ENCODE results near the gene PCMT1.

DNA sequence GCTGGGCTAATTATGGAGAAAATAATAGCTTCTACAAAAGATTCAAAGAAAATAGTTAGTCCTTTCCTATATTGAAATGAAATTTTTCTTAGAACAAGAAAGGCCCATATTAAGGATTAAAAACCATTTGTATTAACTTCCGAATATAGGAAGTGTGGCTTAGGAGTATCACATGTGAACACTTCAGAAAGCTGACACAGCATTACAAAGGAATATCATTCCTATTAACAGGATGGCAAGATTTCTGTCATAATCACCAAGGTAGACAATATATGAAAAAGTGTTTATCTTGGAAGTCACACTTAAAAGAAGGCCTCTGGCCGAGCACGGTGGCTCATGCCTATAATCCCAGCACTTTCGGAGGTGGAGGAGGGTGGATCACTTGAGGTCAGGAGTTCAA is 26.3 kb upstream of the PCMT1 start:
- TF ChIP-seq, protein P1, sequence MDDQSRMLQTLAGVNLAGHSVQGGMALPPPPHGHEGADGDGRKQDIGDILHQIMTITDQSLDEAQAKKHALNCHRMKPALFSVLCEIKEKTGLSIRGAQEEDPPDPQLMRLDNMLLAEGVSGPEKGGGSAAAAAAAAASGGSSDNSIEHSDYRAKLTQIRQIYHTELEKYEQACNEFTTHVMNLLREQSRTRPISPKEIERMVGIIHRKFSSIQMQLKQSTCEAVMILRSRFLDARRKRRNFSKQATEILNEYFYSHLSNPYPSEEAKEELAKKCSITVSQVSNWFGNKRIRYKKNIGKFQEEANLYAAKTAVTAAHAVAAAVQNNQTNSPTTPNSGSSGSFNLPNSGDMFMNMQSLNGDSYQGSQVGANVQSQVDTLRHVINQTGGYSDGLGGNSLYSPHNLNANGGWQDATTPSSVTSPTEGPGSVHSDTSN (IDR thresholded peaks at IDR 0.05): no peak
- TF ChIP-seq GATA3 (IDR thresholded peaks at IDR 0.05; ENCODE audit: borderline replicate concordance): no peak
- TF ChIP-seq, protein P2, sequence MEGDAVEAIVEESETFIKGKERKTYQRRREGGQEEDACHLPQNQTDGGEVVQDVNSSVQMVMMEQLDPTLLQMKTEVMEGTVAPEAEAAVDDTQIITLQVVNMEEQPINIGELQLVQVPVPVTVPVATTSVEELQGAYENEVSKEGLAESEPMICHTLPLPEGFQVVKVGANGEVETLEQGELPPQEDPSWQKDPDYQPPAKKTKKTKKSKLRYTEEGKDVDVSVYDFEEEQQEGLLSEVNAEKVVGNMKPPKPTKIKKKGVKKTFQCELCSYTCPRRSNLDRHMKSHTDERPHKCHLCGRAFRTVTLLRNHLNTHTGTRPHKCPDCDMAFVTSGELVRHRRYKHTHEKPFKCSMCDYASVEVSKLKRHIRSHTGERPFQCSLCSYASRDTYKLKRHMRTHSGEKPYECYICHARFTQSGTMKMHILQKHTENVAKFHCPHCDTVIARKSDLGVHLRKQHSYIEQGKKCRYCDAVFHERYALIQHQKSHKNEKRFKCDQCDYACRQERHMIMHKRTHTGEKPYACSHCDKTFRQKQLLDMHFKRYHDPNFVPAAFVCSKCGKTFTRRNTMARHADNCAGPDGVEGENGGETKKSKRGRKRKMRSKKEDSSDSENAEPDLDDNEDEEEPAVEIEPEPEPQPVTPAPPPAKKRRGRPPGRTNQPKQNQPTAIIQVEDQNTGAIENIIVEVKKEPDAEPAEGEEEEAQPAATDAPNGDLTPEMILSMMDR (IDR thresholded peaks at IDR 0.05): no peak
- TF ChIP-seq POLR2AphosphoS2 (conservative IDR thresholded peaks at IDR 0.05; ENCODE audit: low read length): no peak
- no peak for TF ChIP-seq NR3C1 (IDR thresholded peaks at IDR 0.05)
- no peak for TF ChIP-seq CHD2 (IDR thresholded peaks at IDR 0.05; ENCODE audit: low read length, partially characterized antibody)
- no peak for TF ChIP-seq MAZ (IDR thresholded peaks at IDR 0.05; ENCODE audit: borderline replicate concordance, low read depth, low read length)
- TF ChIP-seq EP300 (IDR thresholded peaks at IDR 0.05): no peak
